CD4-positive, CD25-positive, alpha-beta regulatory T cell (primary cell): Measurements from ENCODE around the gene CDC42BPA. TPM values are rescaled to one million over a fixed set of nuclear protein-coding genes. Genes with fewer than 3 reads are reported as not detected.

Source experiments
- ATAC-seq, 2 donors: fragments of 150-1000 bp; cut with Tn5 transposase; one replicate each; pipeline ENCODE4 v1.10.0; 2021; ENCODE audit warnings: low read depth in 2 of 2, moderate number of reproducible peaks in 2 of 2, moderate library complexity in 1 of 2
- DNase-seq, 3 donors: peaks; one replicate each; pipeline versions ENCODE4 v3.0.0 to v3.0.0-alpha.2; 2012 to 2022; ENCODE audit warnings: mixed read lengths in 1 of 3
- H3K27ac ChIP-seq: one replicate; pipeline ENCODE4 v1.7.0; 2013; ENCODE audit warnings: mild to moderate bottlenecking, low read length; ENCODE audit not compliant: insufficient read depth, poor library complexity, severe bottlenecking
- H3K27me3 ChIP-seq: one replicate; pipeline ENCODE4 v1.7.0; 2013; ENCODE audit warnings: low read length; ENCODE audit not compliant: control insufficient read depth, insufficient read depth
- H3K36me3 ChIP-seq: one replicate; pipeline ENCODE4 v1.7.0; 2013; ENCODE audit warnings: mild to moderate bottlenecking, low read length, moderate library complexity; ENCODE audit not compliant: control insufficient read depth, insufficient read depth
- H3K4me1 ChIP-seq: 2 replicates; pipeline ENCODE4 v1.7.0; 2013; ENCODE audit warnings: mild to moderate bottlenecking, low read length; ENCODE audit not compliant: insufficient read depth, control insufficient read depth, poor library complexity, severe bottlenecking
- H3K4me3 ChIP-seq: one replicate; pipeline ENCODE4 v1.7.0; 2013; ENCODE audit warnings: low read depth, mild to moderate bottlenecking, low read length, moderate library complexity
- H3K9me3 ChIP-seq, 2 experiments: 1 replicate in 1 of 2; 2 replicates in 1 of 2; pipeline ENCODE4 v1.7.0; 2013; ENCODE audit warnings: low read length in 2 of 2, mild to moderate bottlenecking in 1 of 2, moderate library complexity in 1 of 2; ENCODE audit not compliant: control insufficient read depth in 2 of 2
- H3K27ac Mint-ChIP-seq, 3 donors: one replicate each; pipeline ENCODE4 v1.8.0; 2020 to 2022; ENCODE audit warnings: mild to moderate bottlenecking in 3 of 3, mixed read lengths in 3 of 3, moderate library complexity in 2 of 3
- H3K27me3 Mint-ChIP-seq: one replicate; pipeline ENCODE4 v1.8.0; 2022; ENCODE audit warnings: mild to moderate bottlenecking, mixed read lengths
- H3K36me3 Mint-ChIP-seq: one replicate; pipeline ENCODE4 v1.8.0; 2020; ENCODE audit warnings: mixed read lengths
- H3K4me1 Mint-ChIP-seq, 4 donors: one replicate each; pipeline ENCODE4 v1.8.0; 2020 to 2022; ENCODE audit warnings: mixed read lengths in 4 of 4, mild to moderate bottlenecking in 1 of 4
- H3K4me3 Mint-ChIP-seq, 4 donors: one replicate each; pipeline ENCODE4 v1.8.0; 2020 to 2022; ENCODE audit warnings: mild to moderate bottlenecking in 4 of 4, mixed read lengths in 4 of 4, moderate library complexity in 3 of 4
- H3K9me3 Mint-ChIP-seq, 7 donors: one replicate each; pipeline ENCODE4 v1.8.0; 2020 to 2022; ENCODE audit warnings: mixed read lengths in 7 of 7, mild to moderate bottlenecking in 3 of 7, moderate library complexity in 2 of 7
- polyA plus RNA-seq, 4 donors: library from polyadenylated mRNA; unstranded; fragments of 300-500 nt; fragmentation: Illumina TruSeq; gene quantifications; one replicate each; pipeline ENCODE4 v1.2.3, GENCODE V29; 2021
- total RNA-seq: library from RNA; stranded (reverse); gene quantifications from one replicate; pipeline ENCODE4 v1.2.3, GENCODE V29; 2022

Gene CDC42BPA
- total and polyA plus RNA-seq, 5 donors from 2014 or later: 0.06 to 1.5 (median 0.63) TPM

GRCh38 chr1:227300682-227301081 lies 17.6 kb downstream of the CDC42BPA start:
- peaks cover 0 to 4% (median 0%) of the 10 kb centered on the region in 4 donors for H3K4me1 Mint-ChIP-seq
- no peak for DNase-seq
- H3K4me3 Mint-ChIP-seq: no peak overlapping the region
- no peak overlapping the region for H3K27ac ChIP-seq
- H3K27ac Mint-ChIP-seq: no peak overlapping the region
- no peaks in the 10 kb centered on the region for H3K36me3 ChIP-seq
- no peak for ATAC-seq
- H3K9me3 ChIP-seq: peaks cover 0 to 4% of the 10 kb centered on the region in 2 experiments
- peaks cover 49% of the 10 kb centered on the region for H3K27me3 Mint-ChIP-seq
- H3K36me3 Mint-ChIP-seq: no peaks in the 10 kb centered on the region
- no peaks in the 10 kb centered on the region for H3K4me1 ChIP-seq
- H3K9me3 Mint-ChIP-seq: peaks cover 0 to 7% (median 0%) of the 10 kb centered on the region in 7 donors
- peaks cover 10% of the 10 kb centered on the region for H3K27me3 ChIP-seq
- H3K4me3 ChIP-seq: no peak overlapping the region

- no peaks in the 10 kb centered on the region for H3K36me3 Mint-ChIP-seq
These were observed 18.6 kb downstream of the CDC42BPA start for GRCh38 chr1:227299688-227300087.

DNA sequence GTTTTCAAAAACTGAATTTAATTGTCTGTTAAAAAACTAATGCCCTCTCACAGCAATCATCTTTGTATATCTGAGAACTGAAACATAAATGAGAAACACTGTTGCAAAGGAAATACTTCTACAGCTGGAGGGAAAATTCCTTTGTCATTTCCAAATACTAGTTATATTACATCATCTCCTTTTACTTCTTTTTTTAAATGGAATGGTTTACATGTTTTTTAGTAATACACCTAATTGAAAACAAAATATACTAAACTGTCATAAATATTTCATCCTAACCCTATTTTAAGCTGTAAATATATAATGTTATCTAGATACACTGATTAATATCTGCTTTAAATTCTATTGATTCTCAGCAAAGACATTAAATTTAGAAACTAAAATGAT lies 19.1 kb downstream of the CDC42BPA start:
- H3K36me3 ChIP-seq: no peaks in the 10 kb centered on the region
- no peaks in the 10 kb centered on the region for H3K36me3 Mint-ChIP-seq
- no peaks in the 10 kb centered on the region for H3K4me1 Mint-ChIP-seq
- no peak overlapping the region for H3K27ac Mint-ChIP-seq
- H3K4me3 ChIP-seq: no peak overlapping the region
- peaks cover 10% of the 10 kb centered on the region for H3K27me3 ChIP-seq
- DNase-seq (no peak), ATAC-seq (no peak)
- H3K4me1 ChIP-seq: no peaks in the 10 kb centered on the region
- peaks cover 0 to 7% (median 0%) of the 10 kb centered on the region in 7 donors for H3K9me3 Mint-ChIP-seq
- H3K27me3 Mint-ChIP-seq: peaks cover 50% of the 10 kb centered on the region
- H3K4me3 Mint-ChIP-seq: no peak overlapping the region
- peaks cover 0 to 4% of the 10 kb centered on the region in 2 experiments for H3K9me3 ChIP-seq
- no peak overlapping the region for H3K27ac ChIP-seq

More at GRCh38 chr1:227299688-227300087, 18.6 kb downstream of the CDC42BPA start:
- H3K27ac Mint-ChIP-seq: no peak overlapping the region
- ATAC-seq: no peak
- H3K27me3 Mint-ChIP-seq: peaks cover 50% of the 10 kb centered on the region
- Histone ChIP-seq H3K36me3 (no peaks in the 10 kb centered on the region), H3K4me1 (no peaks in the 10 kb centered on the region), H3K27me3 (peaks cover 10% of the 10 kb centered on the region), H3K4me3 (no peak overlapping the region), H3K27ac (no peak overlapping the region), H3K9me3 (peaks cover 0 to 4% of the 10 kb centered on the region in 2 experiments)
- no peak overlapping the region for H3K4me3 Mint-ChIP-seq
- DNase-seq: no peak
- H3K9me3 Mint-ChIP-seq: peaks cover 0 to 7% (median 0%) of the 10 kb centered on the region in 7 donors
- no peaks in the 10 kb centered on the region for H3K4me1 Mint-ChIP-seq

- H3K36me3 Mint-ChIP-seq: no peaks in the 10 kb centered on the region
- no peak overlapping the region for H3K27ac Mint-ChIP-seq
- H3K4me3 ChIP-seq: no peak overlapping the region
- ATAC-seq (no peak), DNase-seq (no peak)
- peaks cover 10% of the 10 kb centered on the region for H3K27me3 ChIP-seq
- H3K36me3 ChIP-seq: no peaks in the 10 kb centered on the region
- H3K27ac ChIP-seq: no peak overlapping the region
- H3K27me3 Mint-ChIP-seq: peaks cover 50% of the 10 kb centered on the region
- H3K4me3 Mint-ChIP-seq: no peak overlapping the region
- H3K4me1 Mint-ChIP-seq: no peaks in the 10 kb centered on the region
- H3K9me3 Mint-ChIP-seq: peaks cover 0 to 7% (median 0%) of the 10 kb centered on the region in 7 donors
- peaks cover 0 to 4% of the 10 kb centered on the region in 2 experiments for H3K9me3 ChIP-seq
- H3K4me1 ChIP-seq: no peaks in the 10 kb centered on the region
These were observed 19.6 kb downstream of the CDC42BPA start for GRCh38 chr1:227298512-227299240.

DNA sequence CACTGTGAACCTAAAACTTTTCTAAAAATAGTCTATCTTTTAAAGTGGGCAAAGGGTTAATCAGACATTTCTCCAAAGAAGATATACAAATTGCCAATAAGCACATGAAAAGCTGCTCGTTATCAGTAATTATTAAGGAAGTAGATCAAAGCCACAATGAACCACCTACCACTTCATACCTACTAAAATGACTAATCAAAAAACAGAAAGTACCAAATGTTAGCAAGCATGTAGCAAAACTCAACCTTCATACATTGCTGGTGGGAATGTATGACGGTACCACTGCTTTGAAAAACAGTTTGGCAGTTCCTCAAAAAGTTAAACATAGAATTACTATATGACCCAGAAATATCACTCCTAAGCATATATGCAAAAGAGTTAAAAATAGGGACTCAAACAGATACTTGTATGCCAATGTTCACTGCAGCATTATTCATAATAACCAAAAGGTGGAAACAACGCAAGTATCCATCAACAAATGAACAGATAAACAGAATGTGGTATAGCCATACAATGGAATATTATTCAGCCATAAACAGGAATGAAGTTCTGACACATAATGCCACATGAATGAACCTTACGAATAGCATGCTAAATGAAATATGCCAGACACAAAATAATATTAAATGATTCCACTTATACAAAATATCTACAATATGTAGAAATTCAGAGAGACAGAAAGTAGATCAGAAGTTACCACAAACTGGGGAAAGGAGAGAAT lies 21.1 kb downstream of the CDC42BPA start:
- Mint-ChIP-seq H3K4me1 (no peaks in the 10 kb centered on the region), H3K27ac (no peak overlapping the region), H3K4me3 (no peak overlapping the region), H3K36me3 (no peaks in the 10 kb centered on the region), H3K9me3 (peaks cover 0 to 7% (median 0%) of the 10 kb centered on the region in 7 donors), H3K27me3 (peaks cover 44% of the 10 kb centered on the region)
- Histone ChIP-seq H3K4me1 (no peaks in the 10 kb centered on the region), H3K27ac (no peak overlapping the region), H3K9me3 (peaks cover 0 to 4% of the 10 kb centered on the region in 2 experiments), H3K36me3 (no peaks in the 10 kb centered on the region), H3K4me3 (no peak overlapping the region), H3K27me3 (peaks cover 10% of the 10 kb centered on the region)
- DNase-seq (no peak), ATAC-seq (no peak)

DNA sequence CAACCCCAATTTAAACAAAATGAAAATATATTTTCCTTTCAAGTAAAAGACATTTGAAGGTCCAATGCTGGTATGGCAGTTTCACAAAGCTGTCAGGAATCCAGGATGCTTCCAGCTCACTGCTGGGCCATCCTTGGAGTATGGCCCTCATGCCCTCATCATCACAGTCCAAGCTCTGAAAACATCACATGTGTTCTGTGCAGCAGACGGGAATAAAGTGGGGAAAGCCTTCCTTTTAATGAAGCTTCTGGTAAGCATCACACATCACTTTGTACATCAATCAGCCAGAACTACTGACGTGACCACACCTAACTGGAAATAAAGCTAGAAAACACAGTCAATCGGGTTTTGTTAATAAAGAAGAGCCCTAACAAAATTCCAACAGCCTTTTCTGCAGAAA lies 22.7 kb downstream of the CDC42BPA start:
- DNase-seq: no peak
- Mint-ChIP-seq H3K4me3 (no peak overlapping the region), H3K27me3 (peaks cover 43% of the 10 kb centered on the region), H3K9me3 (peaks cover 0 to 7% (median 0%) of the 10 kb centered on the region in 7 donors), H3K27ac (no peak overlapping the region), H3K36me3 (no peaks in the 10 kb centered on the region), H3K4me1 (no peaks in the 10 kb centered on the region)
- no peaks in the 10 kb centered on the region for H3K36me3 ChIP-seq
- no peak overlapping the region for H3K27ac ChIP-seq
- no peak for ATAC-seq
- H3K27me3 ChIP-seq: peaks cover 10% of the 10 kb centered on the region
- H3K4me3 ChIP-seq: no peak overlapping the region
- H3K9me3 ChIP-seq: peaks cover 0 to 4% of the 10 kb centered on the region in 2 experiments
- no peaks in the 10 kb centered on the region for H3K4me1 ChIP-seq

- no peak overlapping the region for H3K27ac ChIP-seq
- H3K27me3 Mint-ChIP-seq: no peaks in the 10 kb centered on the region
- H3K36me3 ChIP-seq: no peaks in the 10 kb centered on the region
- no peaks in the 10 kb centered on the region for H3K4me1 ChIP-seq
- DNase-seq (no peak), ATAC-seq (no peak)
- peaks cover 0 to 13% (median 8%) of the 10 kb centered on the region in 7 donors for H3K9me3 Mint-ChIP-seq
- no peak overlapping the region for H3K4me3 ChIP-seq
- H3K4me1 Mint-ChIP-seq: no peaks in the 10 kb centered on the region
- H3K27ac Mint-ChIP-seq: no peak overlapping the region
- no peaks in the 10 kb centered on the region for H3K27me3 ChIP-seq
- H3K4me3 Mint-ChIP-seq: no peak overlapping the region
- peaks cover 5% of the 10 kb centered on the region for H3K36me3 Mint-ChIP-seq
- H3K9me3 ChIP-seq: no peaks in the 10 kb centered on the region
These were observed 32.5 kb downstream of the CDC42BPA start for GRCh38 chr1:227285745-227286144.
